Measurements from ENCODE around the gene ROBO1.
"Not testable (repeated sequence)": the region's sequence is repeated elsewhere in the genome, so short reads cannot be mapped to it uniquely, and the experiment has no call there.

The ROBO1 gene

DNA sequence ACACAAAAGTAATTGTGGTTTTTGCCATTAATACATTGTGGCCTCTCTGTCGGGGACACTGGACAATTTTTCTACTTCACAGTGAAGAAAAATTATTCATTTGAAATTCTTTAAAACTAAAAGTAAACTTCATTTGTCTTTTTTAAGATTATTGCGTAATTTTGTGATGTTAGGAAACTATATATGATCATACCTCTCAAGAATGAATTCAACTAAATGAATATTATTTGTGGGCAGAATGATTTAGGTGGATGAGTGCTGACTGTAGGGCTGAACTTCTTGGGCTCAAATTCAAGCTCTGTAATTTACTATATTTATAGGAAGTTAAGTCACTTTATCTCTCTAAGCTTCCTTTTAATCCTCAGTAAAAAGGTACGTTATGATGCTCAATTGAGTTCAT, 441.2 kb downstream of the ROBO1 start:
- no peak overlapping the region for H3K27ac Mint-ChIP-seq
- H3K27me3 Mint-ChIP-seq = no peaks in the 10 kb centered on the region
- no peaks in the 10 kb centered on the region for H3K9me3 Mint-ChIP-seq (ENCODE audit: low read depth)
- H3K4me1 Mint-ChIP-seq (ENCODE audit: low read depth) = no peaks in the 10 kb centered on the region
- H3K4me3 Mint-ChIP-seq = no peak overlapping the region
- no peaks in the 10 kb centered on the region for H3K36me3 Mint-ChIP-seq

GRCh38 chr3:79325833-79326383, 441.9 kb downstream of the ROBO1 start:
- H3K9me3 Mint-ChIP-seq (ENCODE audit: low read depth); H3K4me1 Mint-ChIP-seq (ENCODE audit: low read depth); H3K4me3 Mint-ChIP-seq; H3K27ac Mint-ChIP-seq; H3K27me3 Mint-ChIP-seq; H3K36me3 Mint-ChIP-seq: not testable (repeated sequence)

GRCh38 chr3:79317551-79318518, 450.0 kb downstream of the ROBO1 start:
- no peak overlapping the region for H3K4me3 Mint-ChIP-seq
- no peak overlapping the region for H3K27ac Mint-ChIP-seq
- peaks cover 20% of the 10 kb centered on the region for H3K9me3 Mint-ChIP-seq (ENCODE audit: low read depth)
- H3K4me1 Mint-ChIP-seq (ENCODE audit: low read depth) = no peaks in the 10 kb centered on the region
- H3K27me3 Mint-ChIP-seq = no peaks in the 10 kb centered on the region
- no peaks in the 10 kb centered on the region for H3K36me3 Mint-ChIP-seq

DNA sequence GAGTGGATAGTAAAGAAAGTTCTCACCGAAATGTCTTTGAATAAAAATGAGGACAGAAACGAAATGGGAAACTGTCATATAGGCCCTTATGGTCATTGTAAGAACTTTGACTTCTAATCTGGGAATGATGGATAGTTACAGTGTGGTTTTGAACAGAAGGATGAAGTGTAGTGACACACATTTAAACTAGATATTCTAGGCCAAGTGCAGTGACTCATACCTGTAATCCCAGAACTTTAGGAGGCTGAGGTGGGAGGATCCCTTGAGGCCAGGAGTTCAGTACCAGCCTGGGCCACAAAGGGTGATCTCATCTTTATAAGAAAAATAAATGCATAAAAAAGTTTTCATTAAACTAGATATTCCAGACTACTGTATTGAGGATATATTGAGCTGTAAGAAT, 452.8 kb downstream of the ROBO1 start:
- no peak overlapping the region for H3K4me3 Mint-ChIP-seq
- H3K4me1 Mint-ChIP-seq (ENCODE audit: low read depth) = no peaks in the 10 kb centered on the region
- H3K36me3 Mint-ChIP-seq = no peaks in the 10 kb centered on the region
- peaks cover 24% of the 10 kb centered on the region for H3K9me3 Mint-ChIP-seq (ENCODE audit: low read depth)
- no peaks in the 10 kb centered on the region for H3K27me3 Mint-ChIP-seq
- no peak overlapping the region for H3K27ac Mint-ChIP-seq

GRCh38 chr3:79314544-79314943, 453.3 kb downstream of the ROBO1 start:
- Mint-ChIP-seq H3K27me3 (no peaks in the 10 kb centered on the region), H3K4me3 (no peak overlapping the region), H3K27ac (no peak overlapping the region), H3K4me1 (ENCODE audit: low read depth) (no peaks in the 10 kb centered on the region), H3K36me3 (no peaks in the 10 kb centered on the region), H3K9me3 (ENCODE audit: low read depth) (peaks cover 24% of the 10 kb centered on the region)

DNA sequence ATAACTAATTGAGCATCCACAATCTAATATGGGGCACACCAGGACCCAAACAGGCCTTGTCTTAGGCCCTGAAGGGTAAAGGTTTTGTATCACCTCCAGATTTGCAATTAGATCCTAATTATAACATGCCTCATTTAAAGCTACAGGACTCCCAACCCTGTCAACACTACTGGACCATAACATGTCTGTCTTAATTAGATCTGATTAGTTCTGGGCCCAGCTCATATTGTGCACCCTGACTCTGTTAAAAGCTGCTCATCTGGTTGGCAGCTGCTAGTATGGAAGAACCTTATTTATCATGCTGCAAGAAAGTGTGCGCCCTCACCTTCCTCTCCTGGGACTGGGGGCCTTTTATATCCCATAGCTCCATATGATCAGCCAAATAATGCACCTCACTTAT, 457.8 kb downstream of the ROBO1 start:
- peaks cover 8% of the 10 kb centered on the region for H3K9me3 Mint-ChIP-seq (ENCODE audit: low read depth)
- no peaks in the 10 kb centered on the region for H3K4me1 Mint-ChIP-seq (ENCODE audit: low read depth)
- no peak overlapping the region for H3K4me3 Mint-ChIP-seq
- H3K36me3 Mint-ChIP-seq = no peaks in the 10 kb centered on the region
- H3K27me3 Mint-ChIP-seq = no peaks in the 10 kb centered on the region
- no peak overlapping the region for H3K27ac Mint-ChIP-seq

GRCh38 chr3:79306934-79307570, 460.7 kb downstream of the ROBO1 start:
- H3K27ac Mint-ChIP-seq = no peak overlapping the region
- peaks cover 3% of the 10 kb centered on the region for H3K9me3 Mint-ChIP-seq (ENCODE audit: low read depth)
- H3K4me3 Mint-ChIP-seq = no peak overlapping the region
- no peaks in the 10 kb centered on the region for H3K36me3 Mint-ChIP-seq
- H3K4me1 Mint-ChIP-seq (ENCODE audit: low read depth) = no peaks in the 10 kb centered on the region
- no peaks in the 10 kb centered on the region for H3K27me3 Mint-ChIP-seq

GRCh38 chr3:79299949-79300635, 467.7 kb downstream of the ROBO1 start:
- H3K4me1 Mint-ChIP-seq (ENCODE audit: low read depth); H3K36me3 Mint-ChIP-seq; H3K27ac Mint-ChIP-seq; H3K27me3 Mint-ChIP-seq; H3K9me3 Mint-ChIP-seq (ENCODE audit: low read depth); H3K4me3 Mint-ChIP-seq: not testable (repeated sequence)

DNA sequence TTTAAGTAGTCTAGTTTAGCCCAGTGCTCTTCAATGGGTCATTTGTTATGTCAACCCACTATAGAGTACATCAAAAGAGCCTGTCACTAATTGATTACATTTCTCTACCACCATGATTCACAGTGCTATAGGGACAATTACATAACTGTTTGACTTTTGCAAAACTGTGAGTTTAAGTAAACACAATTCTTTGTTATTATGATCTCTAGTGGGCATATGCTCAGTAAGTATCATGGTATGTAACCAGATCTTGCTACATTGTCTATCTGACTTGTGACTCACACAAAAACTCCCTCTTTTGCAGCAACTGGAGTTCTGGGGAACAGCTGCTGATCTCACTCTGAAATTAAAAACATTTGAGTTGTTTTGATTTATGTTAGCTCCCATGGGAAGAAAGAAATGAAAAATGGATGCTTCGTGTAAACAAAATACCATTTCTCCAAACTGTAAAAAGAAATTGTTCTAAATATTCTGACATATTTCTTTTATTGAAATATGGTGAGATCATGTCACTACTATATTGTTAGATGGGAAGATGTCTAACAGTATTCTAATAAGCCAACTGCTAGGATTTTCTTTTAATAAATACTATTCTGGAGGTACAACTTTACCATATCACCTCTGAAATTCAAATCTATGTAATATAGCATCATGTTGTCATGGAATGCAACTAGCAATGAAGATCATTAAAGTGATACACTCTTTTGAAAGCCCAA, 470.4 kb downstream of the ROBO1 start:
- Mint-ChIP-seq H3K4me1 (ENCODE audit: low read depth) (no peaks in the 10 kb centered on the region), H3K36me3 (no peaks in the 10 kb centered on the region), H3K4me3 (no peak overlapping the region), H3K27ac (no peak overlapping the region), H3K27me3 (no peaks in the 10 kb centered on the region), H3K9me3 (ENCODE audit: low read depth) (peaks cover 11% of the 10 kb centered on the region)

GRCh38 chr3:79286882-79287281, 480.9 kb downstream of the ROBO1 start:
- Mint-ChIP-seq H3K4me3 (no peak overlapping the region), H3K36me3 (no peaks in the 10 kb centered on the region), H3K4me1 (ENCODE audit: low read depth) (no peaks in the 10 kb centered on the region), H3K27me3 (no peaks in the 10 kb centered on the region), H3K9me3 (ENCODE audit: low read depth) (peaks cover 18% of the 10 kb centered on the region), H3K27ac (no peak overlapping the region)

- Mint-ChIP-seq H3K27ac (no peak overlapping the region), H3K27me3 (no peaks in the 10 kb centered on the region), H3K36me3 (no peaks in the 10 kb centered on the region), H3K4me3 (no peak overlapping the region), H3K4me1 (ENCODE audit: low read depth) (no peaks in the 10 kb centered on the region), H3K9me3 (ENCODE audit: low read depth) (peaks cover 13% of the 10 kb centered on the region)
Observed at GRCh38 chr3:79285871-79286270, 481.9 kb downstream of the ROBO1 start.

- Mint-ChIP-seq H3K36me3 (no peaks in the 10 kb centered on the region), H3K27ac (no peak overlapping the region), H3K9me3 (ENCODE audit: low read depth) (peaks cover 8% of the 10 kb centered on the region), H3K4me1 (ENCODE audit: low read depth) (no peaks in the 10 kb centered on the region), H3K27me3 (no peaks in the 10 kb centered on the region), H3K4me3 (no peak overlapping the region)
Observed at GRCh38 chr3:79285380-79285779, 482.4 kb downstream of the ROBO1 start.

DNA sequence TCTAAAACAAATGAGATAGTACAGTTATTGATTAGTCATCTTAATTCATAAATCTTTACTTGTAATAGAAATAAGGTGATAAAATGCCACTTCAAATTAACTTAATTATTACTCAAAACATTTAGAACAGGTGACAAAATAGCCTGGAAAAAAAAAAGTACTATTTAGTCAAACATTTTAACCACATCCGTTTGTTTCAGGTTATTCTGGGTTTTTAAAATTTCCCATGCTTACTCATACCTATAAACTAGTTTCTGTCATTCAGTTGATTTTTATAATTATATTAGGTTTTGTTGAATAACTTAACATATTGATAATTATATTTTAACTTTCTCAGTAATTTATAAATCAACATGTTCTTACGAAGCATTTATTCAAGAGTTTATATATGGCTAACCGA, 483.0 kb downstream of the ROBO1 start:
- H3K36me3 Mint-ChIP-seq = no peaks in the 10 kb centered on the region
- H3K27ac Mint-ChIP-seq = no peak overlapping the region

DNA sequence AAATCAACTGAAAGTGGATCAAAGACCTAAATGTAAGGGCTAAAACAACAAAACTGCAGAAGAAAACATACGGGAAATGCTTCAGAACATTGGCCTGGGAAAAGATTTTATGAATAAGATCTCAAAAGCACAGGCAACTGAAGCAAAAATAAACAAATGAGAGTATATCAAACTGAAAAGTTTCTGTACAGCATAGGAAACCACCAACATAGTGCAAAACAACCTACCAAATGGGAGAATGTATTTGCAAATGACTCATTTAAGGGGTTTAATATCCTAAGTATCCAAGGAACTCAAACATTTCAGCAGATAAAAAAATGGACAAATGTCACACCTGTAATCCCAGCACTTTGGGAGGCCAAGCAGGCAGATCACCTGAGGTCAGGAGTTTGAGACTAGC, 489.1 kb downstream of the ROBO1 start:
- H3K27me3 Mint-ChIP-seq = no peaks in the 10 kb centered on the region
- no peaks in the 10 kb centered on the region for H3K36me3 Mint-ChIP-seq
- no peak overlapping the region for H3K4me3 Mint-ChIP-seq
- peaks cover 20% of the 10 kb centered on the region for H3K9me3 Mint-ChIP-seq (ENCODE audit: low read depth)
- H3K4me1 Mint-ChIP-seq (ENCODE audit: low read depth) = no peaks in the 10 kb centered on the region
- H3K27ac Mint-ChIP-seq = no peak overlapping the region

More for the DNA sequence above, 483.0 kb downstream of the ROBO1 start:
- H3K4me3 Mint-ChIP-seq = no peak overlapping the region
- H3K27me3 Mint-ChIP-seq = no peaks in the 10 kb centered on the region
- H3K4me1 Mint-ChIP-seq (ENCODE audit: low read depth) = no peaks in the 10 kb centered on the region
- H3K9me3 Mint-ChIP-seq (ENCODE audit: low read depth) = peaks cover 8% of the 10 kb centered on the region
